RWPE1 (cell line): Measurements from ENCODE around the gene RGMB.

ENCODE experiments used
- CTCF ChIA-PET: fragments of 350-600 bp; sonication (Branson Sonifier 250); formaldehyde crosslinking; extraction: SDS; loops from one replicate; lab custom pipeline; 2021; lab: Yijun Ruan, JAX
- POLR2A ChIA-PET: fragments of 400-600 bp; formaldehyde crosslinking; extraction: SDS; loops from one replicate; lab custom pipeline; 2020; ENCODE audit warnings: antibody characterized with exemption; ENCODE audit not compliant: low non-redundant PET; lab: Yijun Ruan, JAX
- DNase-seq: peaks from one replicate; pipeline ENCODE4 v3.0.0; 2012; ENCODE audit warnings: low spot score
- H3K27ac ChIP-seq: fragments of 450-650 bp; 2 replicates; pipeline ENCODE4 v1.5.1; 2017
- CTCF ChIP-seq: fragments of 450-650 bp; conservative IDR thresholded peaks from 2 replicates; pipeline ENCODE4 v1.5.1; 2017; ENCODE audit warnings: low read depth, mild to moderate bottlenecking

The RGMB gene

DNA sequence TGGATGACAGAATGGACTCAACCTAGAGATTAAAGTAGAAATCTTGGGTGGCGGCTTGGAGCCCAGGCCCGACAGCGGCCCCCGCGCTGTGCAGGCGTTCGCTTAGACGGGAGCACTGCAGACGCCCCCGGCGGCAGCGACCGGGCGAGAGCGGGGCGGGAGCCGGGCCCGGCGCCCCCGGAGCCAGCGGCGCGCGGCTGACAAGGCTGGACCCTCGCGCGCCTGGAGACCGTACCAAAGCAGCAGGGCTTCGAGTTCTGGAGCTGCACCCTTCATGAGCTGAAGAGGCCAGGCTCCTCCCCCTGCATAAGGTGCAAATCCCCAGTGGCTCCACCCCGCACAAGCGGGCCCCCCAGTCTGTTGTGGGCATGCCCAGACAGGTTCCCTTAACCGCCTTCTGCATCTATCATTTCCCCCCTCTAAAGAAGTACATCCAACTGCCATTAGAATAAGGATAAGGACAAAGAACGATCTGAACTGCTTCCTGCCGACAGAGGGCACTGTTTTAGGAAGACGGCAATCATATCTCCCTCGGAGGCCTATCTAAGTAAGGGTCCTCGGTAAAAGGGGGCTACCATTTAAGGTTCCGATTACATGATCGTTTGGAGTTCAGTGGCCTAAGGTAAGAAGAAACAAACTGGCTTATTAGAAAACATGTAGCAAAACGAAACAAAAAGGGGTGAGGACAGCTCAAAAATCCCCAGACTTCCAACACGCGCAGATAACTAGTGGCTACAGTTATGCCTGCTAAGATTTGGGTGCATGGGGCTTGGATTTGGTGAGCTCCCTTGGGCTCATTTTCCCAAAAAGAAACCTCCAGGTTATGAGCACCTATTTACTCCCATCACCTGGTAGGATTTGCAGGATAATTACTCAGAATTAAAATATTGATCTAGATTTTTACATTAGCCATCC lies 66.3 kb downstream of the RGMB start:
- no peak for DNase-seq
- CTCF ChIA-PET: interaction anchor here (0.6 to 1.8 kb wide), 2 partner anchors 13 to 52 kb away, joined by 4 to 5 read pairs; no protein-coding TSS in a partner anchor
- POLR2A ChIA-PET: no interaction called here

GRCh38 chr5:98840946-98841345 lies 67.5 kb downstream of the RGMB start:
- no peak for TF ChIP-seq CTCF
- DNase-seq: no peak
- no peak overlapping the region for H3K27ac ChIP-seq
- POLR2A ChIA-PET: no interaction called here
- CTCF ChIA-PET: interaction anchor here (0.6 kb wide), 2 partner anchors 12 to 203 kb away, joined by 3 to 4 read pairs; no protein-coding TSS in a partner anchor

More for the DNA sequence above, 66.3 kb downstream of the RGMB start:
- no peak overlapping the region for H3K27ac ChIP-seq
- TF ChIP-seq CTCF: peak; percentile 55

DNA sequence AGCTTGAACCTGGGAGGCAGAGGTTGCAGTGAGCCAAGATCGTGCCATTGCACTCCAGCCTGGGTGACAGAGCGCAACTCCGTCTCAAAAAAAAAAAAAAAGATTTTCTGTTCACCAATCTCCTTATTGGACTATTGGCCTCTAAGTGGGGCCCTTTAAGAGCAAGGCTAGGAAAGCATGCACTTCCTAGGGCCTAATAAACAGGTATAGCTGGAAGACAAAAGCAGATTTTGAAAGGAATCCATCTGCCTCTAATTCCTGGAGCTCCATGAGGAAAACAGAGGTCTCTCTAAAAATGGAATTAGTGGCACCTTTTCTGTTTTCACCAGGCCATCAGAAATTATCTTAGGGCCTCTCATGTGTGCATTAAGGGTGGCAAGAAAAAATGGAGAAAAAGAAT lies 70.0 kb downstream of the RGMB start:
- ChIA-PET POLR2A (no interaction called here), CTCF (interaction anchor here (0.7 to 1.0 kb wide), 2 partner anchors 189 to 249 kb away, joined by 4 to 6 read pairs; no protein-coding TSS in a partner anchor)
- no peak for TF ChIP-seq CTCF
- DNase-seq: no peak
- H3K27ac ChIP-seq: no peak overlapping the region

- ChIA-PET CTCF (interaction anchor here (0.6 kb wide), 1 partner anchor 15 kb away, joined by 3 read pairs; no protein-coding TSS in a partner anchor), POLR2A (no interaction called here)
- DNase-seq: no peak
- no peak for TF ChIP-seq CTCF
- no peak overlapping the region for H3K27ac ChIP-seq
Measured at GRCh38 chr5:98844865-98845264, 71.4 kb downstream of the RGMB start.

GRCh38 chr5:98845878-98846277 lies 72.4 kb downstream of the RGMB start:
- CTCF ChIA-PET: no interaction called here
- POLR2A ChIA-PET: no interaction called here
- DNase-seq: no peak
- H3K27ac ChIP-seq: no peak overlapping the region
- TF ChIP-seq CTCF: no peak
